ENCODE results near the gene ASIC4.

ASIC4 gene

GRCh38 chr2:219482674-219483405, 31.4 kb upstream of the ASIC4 start:
- DNase-seq (ENCODE audit: low read depth in 2 of 2) = no peak

- DNase-seq (ENCODE audit: low read depth in 2 of 2) = no peak
These were observed 30.6 kb upstream of the ASIC4 start for GRCh38 chr2:219483451-219484342.

GRCh38 chr2:219484343-219485200, 29.7 kb upstream of the ASIC4 start:
- no peak for DNase-seq (ENCODE audit: low read depth in 2 of 2)

- no peak for DNase-seq (ENCODE audit: low read depth in 2 of 2)
These were observed 29.1 kb upstream of the ASIC4 start for GRCh38 chr2:219485201-219485580.

GRCh38 chr2:219486380-219486959, 27.8 kb upstream of the ASIC4 start:
- no peak for DNase-seq (ENCODE audit: low read depth in 2 of 2)

- no peak for DNase-seq (ENCODE audit: low read depth in 2 of 2)
These were observed 26.0 kb upstream of the ASIC4 start for GRCh38 chr2:219488149-219488843.

- no peak for DNase-seq (ENCODE audit: low read depth in 2 of 2)
These were observed 25.5 kb upstream of the ASIC4 start for GRCh38 chr2:219488844-219489194.

GRCh38 chr2:219489315-219489714, 25.0 kb upstream of the ASIC4 start:
- no peak for DNase-seq (ENCODE audit: low read depth in 2 of 2)

- no peak for DNase-seq (ENCODE audit: low read depth in 2 of 2)
These were observed 24.1 kb upstream of the ASIC4 start for GRCh38 chr2:219490186-219490585.

- no peak for DNase-seq (ENCODE audit: low read depth in 2 of 2)
These were observed 23.6 kb upstream of the ASIC4 start for GRCh38 chr2:219490600-219491130.

GRCh38 chr2:219491278-219491963, 22.9 kb upstream of the ASIC4 start:
- DNase-seq (ENCODE audit: low read depth in 2 of 2) = no peak

- DNase-seq (ENCODE audit: low read depth in 2 of 2) = no peak
These were observed 21.7 kb upstream of the ASIC4 start for GRCh38 chr2:219492575-219492974.

- no peak for DNase-seq (ENCODE audit: low read depth in 2 of 2)
These were observed 21.2 kb upstream of the ASIC4 start for GRCh38 chr2:219493086-219493485.

- no peak for DNase-seq (ENCODE audit: low read depth in 2 of 2)
These were observed 19.2 kb upstream of the ASIC4 start for GRCh38 chr2:219494952-219495530.

- DNase-seq (ENCODE audit: low read depth in 2 of 2) = peak; percentile 24 to 57
These were observed 18.7 kb upstream of the ASIC4 start for GRCh38 chr2:219495531-219496122.

GRCh38 chr2:219496247-219496824, 17.9 kb upstream of the ASIC4 start:
- no peak for DNase-seq (ENCODE audit: low read depth in 2 of 2)

GRCh38 chr2:219496825-219497494, 17.3 kb upstream of the ASIC4 start:
- DNase-seq (ENCODE audit: low read depth in 2 of 2) = no peak

- no peak for DNase-seq (ENCODE audit: low read depth in 2 of 2)
These were observed 16.6 kb upstream of the ASIC4 start for GRCh38 chr2:219497495-219498279.

Data from stimulated activated CD4-positive, alpha-beta T cell treated with anti-CD3 and anti-CD28 coated beads, Interleukin-15, amount 100 ng/mL, for 48 hours (primary cell).